ENCODE results near the gene DNAJC5.

The DNAJC5 gene

GRCh38 chr20:63964412-63964811 is 69.5 kb downstream of the DNAJC5 start:
- Histone ChIP-seq H3K9ac (no peak overlapping the region), H3K79me2 (ENCODE audit: insufficient read depth, low read depth) (peaks cover 15% of the 10 kb centered on the region)

DNA sequence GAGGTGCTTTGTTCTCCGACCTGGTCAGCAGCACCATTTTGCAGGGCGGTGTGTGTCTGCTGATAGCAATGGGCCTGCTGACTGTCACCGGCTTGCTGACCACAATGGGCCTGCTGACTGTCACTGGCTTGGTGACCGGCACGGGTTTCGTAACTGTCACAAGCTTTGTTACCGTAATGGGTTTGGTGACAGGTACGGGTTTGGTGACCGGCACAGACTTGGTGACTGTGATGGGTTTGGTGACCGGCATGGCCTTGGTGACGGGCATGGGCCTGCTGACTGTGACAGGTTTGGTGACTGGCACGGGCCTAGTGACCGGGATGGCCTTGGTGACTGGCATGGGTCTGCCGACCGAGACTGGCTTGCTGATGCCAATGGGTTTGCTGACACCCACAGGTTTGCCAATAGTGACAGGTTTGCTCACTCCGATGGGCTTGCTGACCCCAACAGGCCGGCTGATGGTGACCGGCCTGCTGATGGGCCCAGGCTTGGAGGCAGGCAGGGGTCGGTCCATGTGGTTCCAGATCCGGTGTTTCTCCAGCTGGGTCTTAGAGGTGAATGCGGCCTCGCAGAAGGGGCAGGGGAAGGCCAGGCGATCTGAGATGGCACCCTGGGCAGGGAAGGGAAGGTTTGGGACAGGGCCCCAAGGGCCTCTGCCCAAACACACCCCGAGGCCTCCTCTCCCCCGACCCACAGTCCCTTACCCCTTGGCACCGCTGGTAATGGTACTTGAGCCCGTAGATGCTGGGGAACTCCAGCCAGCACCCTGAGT is 71.4 kb downstream of the DNAJC5 start:
- Histone ChIP-seq H3K36me3 (ENCODE audit: insufficient read depth) (no peaks in the 10 kb centered on the region; the same call in 1 of the 2 replicates), H3K4me2 (no peak overlapping the region), H3K79me2 (ENCODE audit: insufficient read depth, low read depth) (peaks cover 15% of the 10 kb centered on the region), H3K27ac (no peak overlapping the region), H4K20me1 (ENCODE audit: insufficient read depth) (no peaks in the 10 kb centered on the region), H3K4me3 (IDR thresholded peaks at IDR 0.05; ENCODE audit: insufficient read depth, low read depth, low read length) (no peak overlapping the region), H3K27me3 (ENCODE audit: insufficient read depth, low read depth) (peaks cover 11% of the 10 kb centered on the region; the same call in 1 of the 2 replicates), H3K4me1 (ENCODE audit: low read depth, poor library complexity, severe bottlenecking) (peaks cover 13% of the 10 kb centered on the region), H3K9ac (no peak overlapping the region), H2AFZ (ENCODE audit: low read depth) (no peak overlapping the region)
- TF ChIP-seq CTCF (conservative IDR thresholded peaks at IDR 0.05; ENCODE audit: low read depth, low read length): no peak

More at GRCh38 chr20:63964412-63964811, 69.5 kb downstream of the DNAJC5 start:
- no peaks in the 10 kb centered on the region; the same call in 1 of the 2 replicates for H3K36me3 ChIP-seq (ENCODE audit: insufficient read depth)
- peaks cover 7% of the 10 kb centered on the region for H3K4me1 ChIP-seq (ENCODE audit: low read depth, poor library complexity, severe bottlenecking)
- H4K20me1 ChIP-seq (ENCODE audit: insufficient read depth): no peaks in the 10 kb centered on the region
- H3K4me3 ChIP-seq (IDR thresholded peaks at IDR 0.05; ENCODE audit: insufficient read depth, low read depth, low read length): no peak overlapping the region
- H3K27ac ChIP-seq: no peak overlapping the region
- no peaks in the 10 kb centered on the region for H3K27me3 ChIP-seq (ENCODE audit: insufficient read depth, low read depth)
- TF ChIP-seq CTCF (conservative IDR thresholded peaks at IDR 0.05; ENCODE audit: low read depth, low read length): no peak
- H2AFZ ChIP-seq (ENCODE audit: low read depth): no peak overlapping the region
- H3K4me2 ChIP-seq: no peak overlapping the region

DNA sequence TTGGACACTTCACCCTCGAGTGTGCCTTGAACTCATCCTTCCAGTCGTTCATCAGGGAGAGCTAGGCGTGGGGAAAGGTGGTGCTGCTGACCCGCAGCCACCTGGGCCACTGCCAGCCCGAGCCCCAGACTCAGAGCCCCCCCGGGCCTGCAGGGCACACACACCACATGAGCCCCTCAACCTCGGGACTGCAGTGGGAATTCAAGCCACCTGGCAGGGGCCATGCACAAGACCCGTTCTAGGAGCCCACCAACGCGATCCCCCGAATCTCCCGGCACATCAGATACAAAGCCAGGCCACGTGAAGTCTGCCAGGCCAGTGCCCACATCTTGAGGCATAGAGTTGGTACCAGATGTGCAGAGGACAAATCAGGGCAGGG is 72.0 kb downstream of the DNAJC5 start:
- Histone ChIP-seq H3K79me2 (ENCODE audit: insufficient read depth, low read depth) (peaks cover 15% of the 10 kb centered on the region), H3K27ac (no peak overlapping the region), H3K9ac (no peak overlapping the region), H3K4me3 (IDR thresholded peaks at IDR 0.05; ENCODE audit: insufficient read depth, low read depth, low read length) (no peak overlapping the region), H2AFZ (ENCODE audit: low read depth) (no peak overlapping the region), H3K36me3 (ENCODE audit: insufficient read depth) (no peaks in the 10 kb centered on the region), H3K4me1 (ENCODE audit: low read depth, poor library complexity, severe bottlenecking) (peaks cover 13% of the 10 kb centered on the region), H4K20me1 (ENCODE audit: insufficient read depth) (no peaks in the 10 kb centered on the region), H3K4me2 (no peak overlapping the region), H3K27me3 (ENCODE audit: insufficient read depth, low read depth) (peaks cover 11% of the 10 kb centered on the region; the same call in 1 of the 2 replicates)
- TF ChIP-seq CTCF (conservative IDR thresholded peaks at IDR 0.05; ENCODE audit: low read depth, low read length): no peak

DNA sequence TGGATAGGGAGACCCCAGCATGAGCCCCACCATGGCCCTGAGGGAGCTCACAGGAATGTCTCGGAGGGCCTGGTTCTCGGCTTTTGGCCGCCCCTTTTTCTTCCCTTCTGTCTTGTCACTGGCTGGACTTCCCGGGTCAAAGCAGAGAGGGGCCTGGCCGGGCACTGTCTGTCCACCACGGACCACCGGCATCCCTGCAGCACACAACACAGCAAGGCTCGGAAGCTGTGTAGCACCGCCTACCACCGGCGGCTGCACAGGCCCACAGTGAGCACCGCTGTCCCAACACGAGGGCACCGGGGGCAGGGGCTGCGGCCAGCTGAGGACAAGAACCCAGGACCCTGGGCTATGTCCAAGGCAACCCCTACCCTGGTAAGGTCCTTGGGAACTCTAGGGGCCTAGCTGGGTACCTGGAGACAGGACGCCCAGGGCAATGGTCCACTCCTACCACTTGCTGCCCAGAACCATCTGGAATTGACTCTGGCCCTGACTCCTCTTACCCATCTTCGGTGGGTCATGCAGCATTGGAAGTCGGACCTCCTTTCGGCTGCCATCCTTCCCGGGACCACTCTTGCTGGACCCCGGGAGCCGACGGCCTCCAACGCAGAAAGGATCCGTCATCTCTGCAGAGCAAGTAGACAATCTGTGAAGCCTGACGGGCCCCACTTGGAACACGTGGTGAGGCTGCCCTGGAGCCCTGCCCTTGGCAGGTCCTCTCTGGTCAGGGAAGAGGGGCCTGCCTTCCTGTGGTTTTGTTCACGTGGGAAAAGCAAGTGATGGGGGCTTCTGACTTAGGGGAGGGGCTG is 72.6 kb downstream of the DNAJC5 start:
- no peak for TF ChIP-seq CTCF (conservative IDR thresholded peaks at IDR 0.05; ENCODE audit: low read depth, low read length)
- no peak overlapping the region for H3K27ac ChIP-seq
- peaks cover 15% of the 10 kb centered on the region for H3K79me2 ChIP-seq (ENCODE audit: insufficient read depth, low read depth)
- H3K4me2 ChIP-seq: no peak overlapping the region
- peaks cover 11% of the 10 kb centered on the region; the same call in 1 of the 2 replicates for H3K27me3 ChIP-seq (ENCODE audit: insufficient read depth, low read depth)
- no peaks in the 10 kb centered on the region for H4K20me1 ChIP-seq (ENCODE audit: insufficient read depth)
- peaks cover 13% of the 10 kb centered on the region for H3K4me1 ChIP-seq (ENCODE audit: low read depth, poor library complexity, severe bottlenecking)
- no peak overlapping the region for H3K9ac ChIP-seq
- no peaks in the 10 kb centered on the region for H3K36me3 ChIP-seq (ENCODE audit: insufficient read depth)
- H3K4me3 ChIP-seq (IDR thresholded peaks at IDR 0.05; ENCODE audit: insufficient read depth, low read depth, low read length): no peak overlapping the region
- no peak overlapping the region for H2AFZ ChIP-seq (ENCODE audit: low read depth)
